ENCODE results near the gene CHSY1. TPM values are rescaled to one million over a fixed set of nuclear protein-coding genes. Genes with fewer than 3 reads are reported as not detected.
A peak's percentile ranks its signal among the peaks of the same experiment; 100 is the strongest.

The CHSY1 gene
- total RNA-seq, 1 experiment from 2014 or later = 59.1 TPM

DNA sequence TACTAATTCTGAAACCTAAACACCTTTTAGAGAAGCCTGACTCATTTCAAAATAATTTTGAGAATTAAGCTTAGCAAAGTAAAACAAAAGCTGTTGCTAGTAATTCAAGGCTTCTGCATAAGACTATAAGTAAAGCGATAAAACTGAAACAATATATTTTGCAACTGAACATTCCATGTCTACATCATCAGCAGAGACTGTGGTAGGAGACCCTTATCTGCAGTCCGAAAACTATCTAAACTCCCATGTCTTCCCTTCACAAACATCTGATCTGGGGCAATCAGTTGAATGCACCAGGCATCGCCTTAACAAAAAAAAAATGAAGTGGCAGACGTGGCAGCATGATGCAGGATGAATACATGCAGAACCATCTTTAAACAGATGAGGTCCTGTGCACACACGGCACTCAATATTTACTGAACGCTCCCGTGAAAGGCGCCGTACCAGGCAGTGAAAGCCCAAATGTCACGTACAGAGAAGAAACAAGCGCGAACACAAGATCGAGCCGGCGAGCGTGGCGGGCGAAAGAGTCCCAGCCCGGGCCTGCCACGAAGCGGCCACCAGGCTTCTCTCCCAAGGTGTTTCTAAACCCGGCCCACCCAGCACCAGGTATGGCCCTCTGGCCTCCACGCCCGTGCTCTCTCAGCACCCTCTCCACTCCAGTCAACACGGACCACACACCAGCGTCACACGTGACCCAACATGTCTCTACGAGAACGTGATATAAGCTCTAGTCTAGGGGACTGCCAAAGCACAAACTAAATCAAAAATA is 63.0 kb downstream of the CHSY1 start:
- DNase-seq (ENCODE audit: low spot score) = no peak
- no peak for ATAC-seq
- Mint-ChIP-seq H3K27ac (peak overlapping the region; percentile 65), H3K36me3 (peaks cover 9% of the 10 kb centered on the region; the same call in 1 of the 2 replicates), H3K4me1 (peaks cover 75% of the 10 kb centered on the region), H3K4me3 (peak overlapping the region; percentile 16; the same call in 1 of the 2 replicates), H3K9me3 (no peaks in the 10 kb centered on the region), H3K27me3 (ENCODE audit: low read depth) (no peaks in the 10 kb centered on the region)
- POLR2A ChIA-PET = no interaction called here
- CTCF ChIA-PET = interaction anchor here (1.1 to 1.4 kb wide), 4 partner anchors 8 to 100 kb away, joined by 3 to 4 read pairs (median 4); no protein-coding TSS in a partner anchor
- TF ChIP-seq, protein P1, sequence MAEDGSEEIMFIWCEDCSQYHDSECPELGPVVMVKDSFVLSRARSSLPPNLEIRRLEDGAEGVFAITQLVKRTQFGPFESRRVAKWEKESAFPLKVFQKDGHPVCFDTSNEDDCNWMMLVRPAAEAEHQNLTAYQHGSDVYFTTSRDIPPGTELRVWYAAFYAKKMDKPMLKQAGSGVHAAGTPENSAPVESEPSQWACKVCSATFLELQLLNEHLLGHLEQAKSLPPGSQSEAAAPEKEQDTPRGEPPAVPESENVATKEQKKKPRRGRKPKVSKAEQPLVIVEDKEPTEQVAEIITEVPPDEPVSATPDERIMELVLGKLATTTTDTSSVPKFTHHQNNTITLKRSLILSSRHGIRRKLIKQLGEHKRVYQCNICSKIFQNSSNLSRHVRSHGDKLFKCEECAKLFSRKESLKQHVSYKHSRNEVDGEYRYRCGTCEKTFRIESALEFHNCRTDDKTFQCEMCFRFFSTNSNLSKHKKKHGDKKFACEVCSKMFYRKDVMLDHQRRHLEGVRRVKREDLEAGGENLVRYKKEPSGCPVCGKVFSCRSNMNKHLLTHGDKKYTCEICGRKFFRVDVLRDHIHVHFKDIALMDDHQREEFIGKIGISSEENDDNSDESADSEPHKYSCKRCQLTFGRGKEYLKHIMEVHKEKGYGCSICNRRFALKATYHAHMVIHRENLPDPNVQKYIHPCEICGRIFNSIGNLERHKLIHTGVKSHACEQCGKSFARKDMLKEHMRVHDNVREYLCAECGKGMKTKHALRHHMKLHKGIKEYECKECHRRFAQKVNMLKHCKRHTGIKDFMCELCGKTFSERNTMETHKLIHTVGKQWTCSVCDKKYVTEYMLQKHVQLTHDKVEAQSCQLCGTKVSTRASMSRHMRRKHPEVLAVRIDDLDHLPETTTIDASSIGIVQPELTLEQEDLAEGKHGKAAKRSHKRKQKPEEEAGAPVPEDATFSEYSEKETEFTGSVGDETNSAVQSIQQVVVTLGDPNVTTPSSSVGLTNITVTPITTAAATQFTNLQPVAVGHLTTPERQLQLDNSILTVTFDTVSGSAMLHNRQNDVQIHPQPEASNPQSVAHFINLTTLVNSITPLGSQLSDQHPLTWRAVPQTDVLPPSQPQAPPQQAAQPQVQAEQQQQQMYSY (CRISPR knock-in tag; IDR thresholded peaks at IDR 0.05) = no peak
- TF ChIP-seq, protein P2, sequence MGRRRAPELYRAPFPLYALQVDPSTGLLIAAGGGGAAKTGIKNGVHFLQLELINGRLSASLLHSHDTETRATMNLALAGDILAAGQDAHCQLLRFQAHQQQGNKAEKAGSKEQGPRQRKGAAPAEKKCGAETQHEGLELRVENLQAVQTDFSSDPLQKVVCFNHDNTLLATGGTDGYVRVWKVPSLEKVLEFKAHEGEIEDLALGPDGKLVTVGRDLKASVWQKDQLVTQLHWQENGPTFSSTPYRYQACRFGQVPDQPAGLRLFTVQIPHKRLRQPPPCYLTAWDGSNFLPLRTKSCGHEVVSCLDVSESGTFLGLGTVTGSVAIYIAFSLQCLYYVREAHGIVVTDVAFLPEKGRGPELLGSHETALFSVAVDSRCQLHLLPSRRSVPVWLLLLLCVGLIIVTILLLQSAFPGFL (CRISPR knock-in tag; IDR thresholded peaks at IDR 0.05; ENCODE audit: borderline replicate concordance) = no peak
- TF ChIP-seq PRRX2 (CRISPR knock-in tag; IDR thresholded peaks at IDR 0.05) (no peak), TEAD1 (CRISPR knock-in tag; IDR thresholded peaks at IDR 0.05) (no peak), ZNF416 (CRISPR knock-in tag; IDR thresholded peaks at IDR 0.05) (no peak)

- H3K36me3 Mint-ChIP-seq = peaks cover 9% of the 10 kb centered on the region; the same call in 1 of the 2 replicates
- CTCF ChIA-PET = interaction anchor here (1.1 to 1.4 kb wide), 2 partner anchors 80 to 99 kb away, joined by 3 read pairs; no protein-coding TSS in a partner anchor
- H3K9me3 Mint-ChIP-seq = no peaks in the 10 kb centered on the region
- peak overlapping the region; percentile 73 for H3K27ac Mint-ChIP-seq
- H3K27me3 Mint-ChIP-seq (ENCODE audit: low read depth) = no peaks in the 10 kb centered on the region
- ATAC-seq (peak; percentile 13; the same call in 1 of the 2 replicates), DNase-seq (ENCODE audit: low spot score) (no peak)
- peak overlapping the region; percentile 20 for H3K4me3 Mint-ChIP-seq
- TF ChIP-seq NFE2L1 (CRISPR knock-in tag; IDR thresholded peaks at IDR 0.05) (no peak), USF2 (CRISPR knock-in tag; IDR thresholded peaks at IDR 0.05) (no peak), ZNF121 (CRISPR knock-in tag; IDR thresholded peaks at IDR 0.05) (no peak), ZNF317 (CRISPR knock-in tag; IDR thresholded peaks at IDR 0.05; ENCODE audit: borderline replicate concordance, low read depth) (no peak), ATF1 (CRISPR knock-in tag; IDR thresholded peaks at IDR 0.05) (no peak), NR1H2 (CRISPR knock-in tag; IDR thresholded peaks at IDR 0.05) (no peak), ATF3 (CRISPR knock-in tag; conservative IDR thresholded peaks at IDR 0.05) (no peak)
- TF ChIP-seq, protein P3, sequence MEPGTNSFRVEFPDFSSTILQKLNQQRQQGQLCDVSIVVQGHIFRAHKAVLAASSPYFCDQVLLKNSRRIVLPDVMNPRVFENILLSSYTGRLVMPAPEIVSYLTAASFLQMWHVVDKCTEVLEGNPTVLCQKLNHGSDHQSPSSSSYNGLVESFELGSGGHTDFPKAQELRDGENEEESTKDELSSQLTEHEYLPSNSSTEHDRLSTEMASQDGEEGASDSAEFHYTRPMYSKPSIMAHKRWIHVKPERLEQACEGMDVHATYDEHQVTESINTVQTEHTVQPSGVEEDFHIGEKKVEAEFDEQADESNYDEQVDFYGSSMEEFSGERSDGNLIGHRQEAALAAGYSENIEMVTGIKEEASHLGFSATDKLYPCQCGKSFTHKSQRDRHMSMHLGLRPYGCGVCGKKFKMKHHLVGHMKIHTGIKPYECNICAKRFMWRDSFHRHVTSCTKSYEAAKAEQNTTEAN (CRISPR knock-in tag; IDR thresholded peaks at IDR 0.05) = no peak
- TF ChIP-seq, protein P4, sequence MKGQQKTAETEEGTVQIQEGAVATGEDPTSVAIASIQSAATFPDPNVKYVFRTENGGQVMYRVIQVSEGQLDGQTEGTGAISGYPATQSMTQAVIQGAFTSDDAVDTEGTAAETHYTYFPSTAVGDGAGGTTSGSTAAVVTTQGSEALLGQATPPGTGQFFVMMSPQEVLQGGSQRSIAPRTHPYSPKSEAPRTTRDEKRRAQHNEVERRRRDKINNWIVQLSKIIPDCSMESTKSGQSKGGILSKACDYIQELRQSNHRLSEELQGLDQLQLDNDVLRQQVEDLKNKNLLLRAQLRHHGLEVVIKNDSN (CRISPR knock-in tag; IDR thresholded peaks at IDR 0.05) = no peak
- POLR2A ChIA-PET = no interaction called here
- peaks cover 71% of the 10 kb centered on the region for H3K4me1 Mint-ChIP-seq
Observed at GRCh38 chr15:101187820-101188636, 63.8 kb downstream of the CHSY1 start.

Data from WTC11 (cell line).